Stromal cell of bone marrow (primary cell): ENCODE results near the gene LRRC36.
A peak's percentile ranks its signal among the peaks of the same experiment; 100 is the strongest.

Experiments used
- DNase-seq: peaks from one replicate; pipeline ENCODE4 v3.0.0-alpha.2; 2012; ENCODE audit warnings: low read depth

LRRC36 gene, protein sequence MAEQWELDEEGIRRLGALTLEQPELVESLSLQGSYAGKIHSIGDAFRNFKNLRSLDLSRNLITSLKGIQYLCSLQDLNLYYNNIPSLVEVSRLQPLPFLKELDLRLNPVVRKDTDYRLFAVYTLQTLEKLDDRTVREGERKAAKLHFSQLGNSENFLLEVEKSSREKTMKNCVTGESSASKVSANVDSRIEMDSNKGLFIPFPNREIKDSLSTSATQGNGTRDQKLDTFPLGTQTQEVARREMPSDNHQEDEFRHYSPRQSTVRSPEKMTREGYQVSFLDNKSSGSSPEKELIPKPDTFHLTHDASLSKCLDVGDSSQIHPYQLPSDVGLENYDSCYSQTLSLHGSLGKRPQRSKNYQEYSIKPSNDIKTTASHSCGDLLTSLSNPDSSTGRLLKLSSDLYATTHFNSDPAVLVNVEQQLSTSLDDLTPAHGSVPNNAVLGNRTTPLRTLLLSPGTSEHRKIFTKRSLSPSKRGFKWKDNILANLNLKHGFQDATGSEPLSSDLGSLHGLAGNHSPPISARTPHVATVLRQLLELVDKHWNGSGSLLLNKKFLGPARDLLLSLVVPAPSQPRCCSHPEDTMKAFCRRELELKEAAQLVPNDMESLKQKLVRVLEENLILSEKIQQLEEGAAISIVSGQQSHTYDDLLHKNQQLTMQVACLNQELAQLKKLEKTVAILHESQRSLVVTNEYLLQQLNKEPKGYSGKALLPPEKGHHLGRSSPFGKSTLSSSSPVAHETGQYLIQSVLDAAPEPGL

DNA sequence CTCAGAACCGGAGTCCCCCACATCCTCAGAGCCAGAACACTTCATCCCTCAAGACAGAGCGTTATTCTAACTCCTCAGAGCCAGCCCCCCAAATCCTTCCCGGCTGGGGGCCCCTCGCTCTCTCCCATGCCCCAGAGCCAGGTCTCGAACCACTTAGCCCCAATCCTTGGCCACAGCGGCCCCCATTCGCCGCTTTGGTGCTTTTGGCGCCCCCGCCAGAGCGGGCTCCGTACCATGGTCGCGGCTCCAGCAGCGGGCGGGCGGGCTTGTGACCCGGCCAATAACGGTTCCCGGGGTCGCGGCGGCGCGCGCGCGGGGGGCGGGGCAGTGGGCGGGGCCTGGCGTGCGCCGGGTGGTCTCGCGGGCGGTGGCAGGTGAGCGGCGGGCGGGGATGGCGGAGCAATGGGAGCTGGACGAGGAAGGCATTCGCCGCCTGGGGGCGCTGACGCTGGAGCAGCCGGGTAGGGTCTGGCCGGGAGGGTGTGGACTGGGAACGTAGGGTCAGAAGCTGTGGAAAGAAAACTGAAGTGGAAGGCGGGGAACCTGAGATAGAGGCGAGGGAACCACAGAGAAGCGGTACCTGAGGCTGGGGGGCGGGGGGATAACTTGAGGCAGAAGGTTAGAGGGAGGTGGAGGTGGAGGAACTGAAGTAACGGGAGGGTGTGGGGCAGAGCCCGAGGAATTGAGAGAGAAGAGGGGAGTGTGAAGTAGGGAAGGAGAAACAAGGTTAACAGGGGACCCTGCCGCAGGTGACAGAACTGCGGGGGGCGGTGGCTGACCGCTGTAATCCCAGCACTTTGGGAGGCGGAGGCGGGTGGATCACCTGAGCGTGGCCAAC, at the start of gene LRRC36, which contains the start of gene KCTD19:
Gene LRRC36, plus strand, starts transcription at position 344 of the 838 bp plus-strand sequence. Its CDS starts 48 bp downstream, at position 392.
Gene KCTD19, minus strand, starts transcription at position 270 of the 838 bp plus-strand sequence. Its CDS starts 34 bp downstream, at position 236.
- DNase-seq: no peak

DNA sequence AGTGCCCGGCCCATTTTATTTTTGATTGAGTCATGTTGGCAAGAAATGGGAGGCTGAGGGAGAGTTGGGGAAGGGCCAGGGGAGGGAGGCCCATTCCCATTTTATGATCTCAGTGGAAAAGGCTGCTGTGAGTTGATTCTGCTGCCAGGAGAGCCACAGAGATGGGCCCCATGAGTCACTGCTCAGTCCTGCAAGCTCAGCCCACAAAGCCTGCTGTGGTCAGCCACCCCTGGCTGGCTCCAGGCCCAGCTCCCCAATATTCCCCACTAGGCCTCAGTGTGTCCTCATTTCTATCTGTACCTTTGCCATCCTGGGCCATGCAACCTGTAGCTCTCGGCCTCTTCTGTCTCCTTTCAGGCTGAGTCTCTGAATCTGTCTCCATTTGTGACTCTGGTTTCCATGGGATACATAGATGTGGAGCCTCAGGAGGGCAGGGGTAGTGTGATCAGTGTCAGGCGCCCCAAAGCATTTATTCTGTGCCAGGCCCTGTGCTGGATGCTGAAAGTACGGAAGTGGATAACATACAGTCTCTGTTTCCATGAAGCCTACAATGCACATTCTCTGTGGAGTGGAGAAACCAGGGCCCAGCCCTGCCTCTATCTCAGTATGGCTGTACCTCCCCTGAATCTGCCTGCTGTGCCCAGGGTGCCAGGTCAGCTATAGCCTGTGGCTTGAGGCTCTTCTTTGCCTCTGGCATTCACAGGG, 49.2 kb upstream of the LRRC36 start:
- peak; percentile 99 for DNase-seq

DNA sequence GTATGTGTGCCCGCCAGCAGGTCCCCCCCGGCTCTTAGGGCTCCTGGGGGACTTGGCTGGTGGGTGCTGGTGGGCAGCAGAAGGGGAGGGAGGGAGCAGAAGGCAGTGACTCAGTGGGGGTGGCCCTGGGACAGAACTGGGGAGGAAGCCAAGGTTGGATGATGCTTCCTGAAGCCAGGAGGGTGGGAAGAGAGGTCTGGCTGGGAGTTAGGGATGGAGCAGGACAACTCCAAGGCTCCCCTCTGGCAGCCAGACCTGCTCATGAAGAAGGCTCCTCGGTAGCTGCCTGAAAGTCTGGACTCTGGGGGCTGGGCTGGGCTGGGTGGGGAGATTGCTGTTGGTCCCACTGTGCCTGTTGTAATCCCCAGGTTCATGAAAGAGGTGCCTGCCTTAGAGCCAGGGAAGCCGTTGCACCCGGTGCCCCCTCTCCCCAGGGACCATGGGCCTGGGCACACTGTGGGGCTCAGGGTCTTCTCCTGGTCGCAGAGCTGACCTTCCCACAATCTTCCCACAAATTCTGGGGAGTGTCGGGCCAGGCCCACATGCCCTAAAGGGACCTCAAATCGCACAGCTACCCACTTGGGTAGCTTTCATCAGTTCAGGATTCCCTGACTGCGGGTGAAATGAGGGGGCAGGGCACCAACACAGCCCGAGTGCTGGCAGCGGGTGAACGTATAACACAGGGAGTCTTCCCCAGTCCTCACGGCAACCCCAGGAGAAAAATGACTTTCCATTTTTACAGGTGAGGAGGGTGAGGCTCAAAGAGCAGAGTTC, 48.4 kb upstream of the LRRC36 start:
- peak; percentile 89 for DNase-seq

DNA sequence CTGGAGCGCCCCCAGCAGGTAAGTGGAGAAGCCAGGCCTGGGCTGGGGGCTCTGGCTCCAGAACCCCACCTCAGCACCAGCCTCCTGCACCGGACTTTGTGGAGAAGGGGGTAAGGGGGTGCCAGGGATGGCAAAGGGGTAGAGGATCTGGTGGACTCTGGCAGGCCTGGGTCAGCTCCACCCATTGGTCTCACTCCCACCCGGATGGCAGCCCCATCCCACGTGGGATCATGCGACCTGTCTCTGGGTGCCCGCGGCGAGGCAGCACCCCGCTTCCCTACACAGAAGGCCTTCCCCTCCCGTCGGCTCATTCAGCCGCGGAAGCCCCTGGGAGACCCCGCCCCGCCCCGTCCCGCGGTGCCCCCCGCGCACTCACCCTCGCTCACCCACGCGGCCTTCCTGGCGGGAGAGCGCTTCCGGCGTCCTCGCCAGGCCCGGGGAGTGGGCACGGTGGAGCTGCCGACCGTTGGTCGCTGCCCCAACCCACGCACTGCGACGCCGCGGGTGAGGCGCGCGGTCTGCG, 47.8 kb upstream of the LRRC36 start:
- no peak for DNase-seq

DNA sequence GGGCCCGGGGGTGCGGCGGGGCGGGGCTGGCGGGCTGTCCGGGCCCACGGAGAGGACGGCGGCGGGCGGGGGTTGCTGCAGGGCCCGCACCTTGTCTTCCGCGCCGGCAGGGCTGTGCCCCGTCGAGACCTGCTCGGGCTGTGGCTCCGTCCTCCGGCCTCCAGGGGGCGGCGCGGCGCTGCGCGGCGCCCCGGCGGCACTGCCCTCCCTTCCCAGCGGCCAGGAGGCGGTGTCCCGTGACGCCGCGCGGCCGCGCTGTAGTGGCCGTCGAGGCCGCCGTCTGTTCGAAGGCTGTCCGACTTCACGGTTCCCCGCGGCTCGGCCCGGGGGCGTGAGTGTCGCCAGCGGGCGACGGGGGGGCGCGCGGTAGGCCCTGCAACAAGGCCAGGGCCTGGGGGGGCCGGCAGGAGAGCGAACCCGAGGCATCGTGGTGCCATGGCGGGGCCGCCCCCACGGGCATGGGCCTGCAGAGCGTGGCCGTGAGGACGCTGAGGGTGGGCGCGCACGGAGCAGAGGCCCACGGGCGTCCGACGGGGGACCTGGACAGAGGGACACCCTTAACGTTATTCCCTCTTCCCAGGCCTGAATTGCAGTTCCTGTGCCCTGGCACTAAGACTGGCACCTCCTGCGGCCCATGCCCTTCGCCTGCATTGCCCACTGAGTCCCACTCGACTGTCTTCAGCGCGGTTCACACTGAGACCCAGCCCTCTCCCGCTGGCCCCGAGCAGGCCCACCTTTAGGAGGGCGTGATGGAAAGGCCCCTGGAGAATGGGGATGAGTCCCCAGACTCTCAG, 47.1 kb upstream of the LRRC36 start, which contains the start of gene PLEKHG4:
Gene PLEKHG4, plus strand, starts transcription at position 237 of the 794 bp plus-strand sequence. Its CDS starts 513 bp downstream, at position 750.
- peak; percentile 54 for DNase-seq

DNA sequence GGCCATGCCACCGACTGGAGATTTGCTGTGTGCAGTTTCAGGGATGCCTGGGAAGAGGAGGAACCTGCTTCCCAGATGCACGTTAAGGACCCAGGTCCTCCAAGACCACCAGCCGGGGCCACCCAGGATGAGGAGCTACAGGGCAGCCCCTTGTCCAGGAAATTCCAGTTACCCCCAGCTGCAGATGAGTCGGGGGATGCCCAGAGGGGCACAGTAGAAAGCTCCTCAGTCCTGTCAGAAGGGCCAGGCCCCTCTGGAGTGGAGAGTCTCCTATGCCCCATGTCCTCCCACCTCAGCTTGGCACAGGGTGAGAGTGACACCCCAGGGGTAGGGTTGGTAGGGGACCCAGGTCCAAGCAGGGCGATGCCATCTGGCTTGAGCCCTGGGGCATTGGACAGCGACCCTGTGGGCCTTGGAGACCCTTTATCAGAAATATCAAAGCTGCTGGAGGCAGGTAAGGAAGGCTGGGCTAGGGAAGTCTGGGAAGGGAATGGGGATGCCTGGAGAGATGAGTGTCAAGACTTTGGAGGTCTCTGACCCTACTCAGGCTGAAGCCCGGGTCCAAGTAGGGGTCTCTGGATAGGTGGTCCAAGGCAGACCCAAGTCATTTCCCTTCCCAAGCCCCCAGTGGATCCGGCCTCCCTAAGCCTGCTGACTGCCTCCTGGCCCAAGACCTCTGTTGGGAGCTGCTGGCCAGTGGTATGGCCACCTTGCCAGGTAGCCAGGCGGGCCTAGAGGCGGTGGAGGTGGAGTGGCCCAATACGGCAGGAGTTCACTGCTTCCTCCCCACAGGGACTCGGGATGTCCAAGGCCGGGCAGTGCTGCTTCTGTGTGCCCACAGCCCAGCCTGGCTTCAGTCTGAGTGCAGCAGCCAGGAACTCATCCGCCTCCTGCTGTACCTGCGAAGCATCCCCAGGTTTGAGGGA, 46.3 kb upstream of the LRRC36 start:
- DNase-seq: no peak

DNA sequence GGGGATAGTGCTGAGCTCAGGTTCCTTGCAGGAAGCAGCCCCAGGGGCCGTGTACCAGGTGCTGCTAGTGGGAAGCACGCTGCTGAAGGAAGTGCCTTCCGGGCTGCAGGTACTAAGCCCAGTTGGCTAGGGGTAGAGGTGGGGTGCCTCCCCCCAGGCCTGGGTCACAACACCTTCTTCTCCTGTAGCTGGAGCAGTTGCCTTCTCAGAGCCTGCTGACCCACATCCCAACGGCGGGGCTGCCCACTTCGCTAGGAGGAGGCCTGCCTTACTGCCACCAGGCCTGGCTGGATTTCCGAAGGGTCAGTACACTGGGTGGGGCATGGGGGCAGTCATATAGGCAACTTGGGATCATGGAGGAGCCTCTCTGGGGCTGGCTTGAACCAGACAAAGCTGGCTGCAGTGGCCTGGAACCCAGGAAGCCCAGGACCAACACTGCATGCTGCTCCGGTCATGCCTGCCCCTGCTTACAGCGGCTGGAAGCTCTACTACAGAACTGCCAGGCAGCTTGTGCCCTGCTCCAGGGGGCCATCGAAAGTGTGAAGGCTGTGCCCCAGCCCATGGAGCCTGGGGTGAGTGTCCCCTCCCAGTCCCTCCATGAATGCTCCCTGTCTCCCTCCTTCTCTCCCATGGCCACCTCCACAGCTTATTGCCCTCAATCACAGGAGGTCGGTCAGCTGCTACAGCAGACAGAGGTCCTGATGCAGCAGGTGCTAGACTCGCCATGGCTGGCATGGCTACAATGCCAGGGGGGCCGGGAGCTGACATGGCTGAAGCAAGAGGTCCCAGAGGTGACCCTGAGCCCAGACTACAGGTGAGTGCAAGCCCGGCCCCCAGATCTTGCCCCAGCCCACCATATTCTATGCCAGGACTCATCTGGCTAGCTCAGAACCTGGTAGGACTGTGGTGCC, 44.8 kb upstream of the LRRC36 start:
- no peak for DNase-seq

DNA sequence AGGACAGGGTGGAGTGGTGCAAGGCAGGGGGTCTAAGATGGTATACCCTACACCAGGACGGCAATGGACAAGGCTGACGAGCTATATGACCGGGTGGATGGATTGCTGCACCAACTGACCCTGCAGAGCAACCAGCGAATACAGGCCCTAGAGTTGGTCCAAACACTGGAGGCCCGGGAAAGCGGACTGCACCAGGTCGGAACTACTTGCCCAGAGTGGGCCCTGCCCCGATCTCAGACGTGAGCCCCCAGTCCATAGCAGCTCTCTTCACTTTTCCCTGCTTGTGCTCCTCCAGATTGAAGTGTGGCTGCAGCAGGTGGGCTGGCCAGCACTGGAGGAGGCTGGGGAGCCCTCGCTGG, 44.2 kb upstream of the LRRC36 start:
- DNase-seq: no peak

DNA sequence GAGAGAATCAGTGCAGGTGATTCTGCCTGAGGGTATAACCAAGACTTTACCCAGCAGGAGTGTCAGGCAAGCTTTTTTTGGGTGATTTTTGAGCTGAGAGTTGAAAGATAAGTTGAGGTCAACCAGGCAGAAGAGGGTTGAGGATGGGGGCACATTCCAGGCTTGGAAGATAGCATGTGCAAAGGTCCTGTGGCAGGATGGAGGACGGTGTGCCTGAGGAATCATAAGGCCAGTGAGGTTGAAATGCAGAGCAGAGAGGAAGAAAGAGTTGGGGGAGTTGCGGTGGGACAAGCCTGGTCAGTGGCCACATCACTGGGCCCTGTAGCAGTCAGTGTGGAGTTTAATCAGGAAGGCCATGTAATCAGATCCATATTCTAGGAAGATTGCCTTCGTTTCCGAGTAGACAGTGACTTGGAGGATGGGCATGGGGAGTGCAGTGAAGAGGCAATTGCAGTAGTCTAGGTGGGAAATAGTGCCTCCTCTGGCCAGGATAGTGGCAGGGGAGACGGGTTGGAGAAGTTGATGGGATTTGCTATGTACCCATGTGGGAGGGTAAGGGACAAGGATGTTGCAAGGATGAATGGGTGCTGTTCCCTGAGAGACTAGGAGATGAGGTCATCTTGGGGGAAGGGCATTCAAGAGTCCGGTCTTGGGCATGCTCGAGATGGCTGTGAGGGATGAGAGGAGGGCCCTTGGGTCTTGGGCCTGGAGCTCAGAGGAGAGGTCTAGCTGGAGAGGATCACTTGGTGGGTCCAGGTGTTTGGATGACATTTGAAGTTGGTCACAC, 43.4 kb upstream of the LRRC36 start:
- DNase-seq: no peak

DNA sequence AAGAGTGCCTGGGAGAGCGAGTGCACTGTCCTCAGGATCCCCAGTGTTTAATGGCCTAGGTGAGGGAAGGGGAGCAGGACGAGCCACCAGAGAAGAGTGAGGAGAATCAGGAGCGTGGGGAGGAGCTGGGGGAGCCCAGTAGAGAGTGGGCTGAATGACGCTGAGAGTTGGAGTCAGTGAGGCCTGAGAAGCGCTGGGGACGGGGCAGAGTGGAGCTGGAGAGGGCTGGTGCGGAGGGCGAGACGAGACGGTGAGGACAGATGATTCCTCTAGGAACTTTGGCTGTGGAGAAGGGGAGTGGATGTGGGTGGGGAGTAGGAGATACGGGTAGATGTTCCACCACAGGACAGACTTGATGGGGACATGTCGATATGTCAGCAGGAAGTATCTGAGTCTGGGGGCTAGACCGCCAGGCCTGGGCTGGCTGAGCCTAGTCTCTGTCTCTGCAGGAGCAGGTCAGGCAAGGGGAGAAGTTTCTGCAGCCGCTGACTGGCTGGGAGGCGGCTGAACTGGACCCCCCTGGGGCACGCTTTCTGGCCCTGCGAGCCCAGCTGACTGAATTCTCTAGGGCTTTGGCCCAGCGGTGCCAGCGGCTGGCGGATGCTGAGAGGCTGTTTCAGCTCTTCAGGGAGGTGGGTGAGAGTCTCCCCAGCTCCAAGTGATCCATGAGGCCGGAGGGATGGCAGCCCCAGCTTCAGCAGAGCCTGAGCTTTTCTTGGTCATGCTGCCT, 42.6 kb upstream of the LRRC36 start:
- no peak for DNase-seq

DNA sequence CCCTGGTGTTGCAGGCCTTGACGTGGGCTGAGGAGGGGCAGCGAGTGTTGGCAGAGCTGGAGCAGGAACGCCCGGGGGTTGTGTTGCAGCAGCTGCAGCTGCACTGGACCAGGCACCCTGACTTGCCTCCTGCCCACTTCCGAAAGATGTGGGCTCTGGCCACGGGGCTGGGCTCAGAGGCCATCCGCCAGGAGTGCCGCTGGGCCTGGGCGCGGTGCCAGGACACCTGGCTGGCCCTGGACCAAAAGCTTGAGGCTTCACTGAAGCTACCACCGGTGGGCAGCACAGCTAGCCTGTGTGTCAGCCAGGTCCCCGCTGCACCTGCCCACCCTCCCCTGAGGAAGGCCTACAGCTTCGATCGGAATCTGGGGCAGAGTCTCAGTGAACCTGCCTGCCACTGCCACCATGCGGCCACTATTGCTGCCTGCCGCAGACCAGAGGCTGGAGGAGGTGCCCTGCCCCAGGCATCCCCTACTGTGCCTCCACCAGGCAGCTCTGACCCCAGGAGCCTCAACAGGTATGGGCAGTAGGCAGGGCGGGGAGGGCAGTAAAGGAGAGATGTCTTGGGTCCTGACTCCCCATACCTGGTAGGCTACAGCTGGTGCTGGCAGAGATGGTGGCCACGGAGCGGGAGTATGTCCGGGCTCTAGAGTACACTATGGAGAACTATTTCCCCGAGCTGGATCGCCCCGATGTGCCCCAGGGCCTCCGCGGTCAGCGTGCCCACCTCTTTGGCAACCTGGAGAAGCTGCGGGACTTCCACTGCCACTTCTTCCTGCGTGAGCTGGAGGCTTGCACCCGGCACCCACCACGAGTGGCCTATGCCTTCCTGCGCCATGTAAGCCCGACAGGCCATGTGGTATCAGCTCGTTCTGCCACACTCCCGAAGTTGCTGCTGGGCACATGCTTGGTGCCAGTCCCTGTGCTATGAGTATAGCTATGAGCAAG, 41.6 kb upstream of the LRRC36 start:
- no peak for DNase-seq

DNA sequence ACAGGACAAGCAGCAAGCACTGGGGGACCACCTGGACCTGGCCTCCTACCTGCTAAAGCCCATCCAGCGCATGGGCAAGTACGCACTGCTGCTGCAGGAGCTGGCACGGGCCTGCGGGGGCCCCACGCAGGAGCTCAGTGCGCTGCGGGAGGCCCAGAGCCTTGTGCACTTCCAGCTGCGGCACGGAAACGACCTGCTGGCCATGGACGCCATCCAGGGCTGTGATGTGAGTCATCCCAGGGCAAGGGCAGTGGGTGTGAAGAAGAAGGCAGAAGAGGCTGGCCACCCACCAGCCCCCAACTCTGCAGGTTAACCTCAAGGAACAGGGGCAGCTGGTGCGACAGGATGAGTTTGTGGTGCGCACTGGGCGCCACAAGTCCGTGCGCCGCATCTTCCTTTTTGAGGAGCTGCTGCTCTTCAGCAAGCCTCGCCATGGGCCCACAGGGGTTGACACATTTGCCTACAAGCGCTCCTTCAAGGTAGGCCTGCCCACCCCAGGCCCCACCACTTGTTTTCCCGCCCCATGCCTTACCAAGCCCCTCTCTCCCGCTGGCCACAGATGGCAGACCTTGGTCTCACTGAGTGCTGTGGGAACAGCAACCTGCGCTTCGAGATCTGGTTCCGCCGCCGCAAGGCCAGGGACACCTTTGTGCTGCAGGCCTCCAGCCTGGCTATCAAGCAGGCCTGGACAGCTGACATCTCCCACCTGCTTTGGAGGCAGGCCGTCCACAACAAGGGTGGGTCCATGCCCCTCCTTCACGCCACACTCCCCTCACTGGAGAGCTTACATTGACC, 40.0 kb upstream of the LRRC36 start:
- DNase-seq: no peak

DNA sequence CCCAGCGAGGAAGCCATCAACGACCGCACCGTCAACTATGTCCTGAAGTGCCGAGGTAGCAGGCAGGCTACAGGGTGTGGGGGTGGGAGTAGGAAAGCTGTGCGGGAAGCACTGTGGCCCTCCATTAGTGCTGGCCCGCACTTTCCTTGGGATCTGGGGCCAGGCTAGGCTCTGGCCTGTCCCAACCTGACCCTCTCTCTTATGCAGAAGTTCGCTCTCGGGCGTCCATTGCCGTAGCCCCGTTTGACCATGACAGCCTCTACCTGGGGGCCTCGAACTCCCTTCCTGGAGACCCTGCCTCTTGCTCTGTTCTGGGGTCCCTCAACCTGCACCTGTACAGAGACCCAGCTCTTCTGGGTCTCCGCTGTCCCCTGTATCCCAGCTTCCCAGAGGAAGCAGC, 38.7 kb upstream of the LRRC36 start:
- no peak for DNase-seq

DNA sequence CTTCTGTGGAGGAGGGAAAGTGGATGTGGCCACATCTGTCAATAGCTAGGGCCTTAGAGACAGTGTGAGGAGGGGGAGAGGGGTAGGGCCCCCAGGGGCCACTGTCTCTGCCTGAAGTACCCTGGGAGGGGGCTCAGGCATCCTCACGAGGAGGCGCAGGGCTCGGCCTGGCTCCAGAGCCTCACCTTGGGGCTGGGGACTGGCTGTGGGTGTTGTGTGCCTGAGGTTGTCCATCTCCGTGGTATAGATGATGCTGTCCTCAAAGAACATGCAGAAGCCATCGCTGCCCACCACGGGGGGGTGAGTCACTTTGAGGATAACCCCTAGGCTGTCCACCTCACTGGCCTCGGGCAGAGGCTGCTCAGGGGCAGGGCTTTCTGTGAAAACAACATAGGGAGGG, 35.2 kb upstream of the LRRC36 start:
- DNase-seq: no peak
